Measurements from ENCODE around the gene CHD2.

CHD2 gene

DNA sequence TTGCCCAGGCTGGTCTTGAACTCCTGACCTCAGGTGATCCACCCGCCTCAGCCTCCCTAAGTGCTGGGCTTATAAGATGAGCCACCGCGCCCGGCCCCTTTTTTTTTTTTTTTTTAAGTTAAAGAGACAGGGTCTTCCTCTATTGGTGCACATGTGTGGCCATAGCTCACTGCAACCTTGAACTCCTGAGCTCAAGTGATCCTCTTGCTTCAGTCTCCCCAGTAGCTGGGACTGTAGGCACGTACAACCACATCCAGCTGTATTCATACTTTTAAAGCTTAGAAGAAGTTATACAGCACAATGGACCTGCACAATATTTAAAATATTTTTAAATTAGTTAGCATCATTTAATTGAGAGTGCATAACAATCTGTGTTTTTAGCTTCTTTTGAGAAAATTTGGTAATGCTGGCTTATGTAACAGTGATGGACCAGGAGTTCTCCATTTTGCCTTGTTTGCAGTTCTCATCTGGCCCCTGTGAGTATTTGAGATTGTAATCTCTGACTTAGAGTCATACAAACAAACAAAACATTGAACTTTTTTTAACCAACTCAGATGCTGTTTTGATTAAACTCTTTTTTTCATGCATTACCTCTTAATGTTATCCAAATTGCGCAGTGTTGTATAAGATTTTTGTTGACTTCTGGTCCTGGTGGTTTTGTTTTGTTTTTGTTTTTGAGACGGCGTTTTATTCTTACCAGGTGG lies 33.0 kb downstream of the CHD2 start:
- no peak overlapping the region for H2AFZ ChIP-seq (ENCODE audit: low read depth, low read length)
- H3K36me3 ChIP-seq (ENCODE audit: control insufficient read depth in 1 of 2, insufficient read depth in 2 of 2, low read depth in 1 of 2, low read length in 2 of 2) = peaks cover 28 to 90% of the 10 kb centered on the region in 2 experiments
- WGBS = 97% methylated on average over 6 of the region's 8 CpGs

GRCh38 chr15:92933831-92934230 lies 33.7 kb downstream of the CHD2 start:
- WGBS = no CpG with 5 or more reads among the region's 1 CpG
- no peak overlapping the region for H4K8ac ChIP-seq (ENCODE audit: low read length)

More for the DNA sequence above, 33.0 kb downstream of the CHD2 start:
- H3K4me2 ChIP-seq (ENCODE audit: low read length, poor library complexity, severe bottlenecking) = no peak overlapping the region
- H2BK5ac ChIP-seq (ENCODE audit: low read depth, low read length, poor library complexity, severe bottlenecking) = no peak overlapping the region
- no peak overlapping the region for H2BK12ac ChIP-seq (ENCODE audit: low read length in 2 of 2)
- no peak overlapping the region for H4K91ac ChIP-seq (ENCODE audit: low read length)
- no peak overlapping the region for H3K4ac ChIP-seq (ENCODE audit: low read depth in 1 of 2, low read length in 2 of 2)
- H3K79me1 ChIP-seq (replicated peaks; ENCODE audit: low read length, poor library complexity, severe bottlenecking) = peaks cover 4% of the 10 kb centered on the region
- H3K14ac ChIP-seq (ENCODE audit: low read length in 2 of 2) = no peak overlapping the region
- H2BK15ac ChIP-seq (ENCODE audit: low read depth, poor library complexity, severe bottlenecking) = no peak overlapping the region
- H3K27ac ChIP-seq (ENCODE audit: low read length, poor library complexity, severe bottlenecking) = no peak overlapping the region
- peaks cover 8% of the 10 kb centered on the region for H3K4me1 ChIP-seq (ENCODE audit: control insufficient read depth, insufficient read depth, low read depth, low read length)
- no peak overlapping the region for H3K9ac ChIP-seq (ENCODE audit: low read length)
- no peak overlapping the region for H4K8ac ChIP-seq (ENCODE audit: low read length)
- H3K18ac ChIP-seq (ENCODE audit: low read depth in 1 of 2, low read length in 2 of 2) = no peak overlapping the region
- H3K23ac ChIP-seq (ENCODE audit: low read length in 2 of 2) = no peak overlapping the region
- no peaks in the 10 kb centered on the region for H3K9me3 ChIP-seq (ENCODE audit: control insufficient read depth, low read length)
- H2AK5ac ChIP-seq (ENCODE audit: low read length, severe bottlenecking) = no peak overlapping the region
- H3K27me3 ChIP-seq (ENCODE audit: control insufficient read depth in 1 of 2, insufficient read depth in 1 of 2, low read length in 2 of 2) = no peaks in the 10 kb centered on the region
- no peak for DNase-seq
- no peak overlapping the region for H3K4me3 ChIP-seq (ENCODE audit: insufficient read depth in 1 of 2, low read depth in 1 of 2, low read length in 2 of 2)
- no peak overlapping the region for H2BK120ac ChIP-seq (ENCODE audit: low read depth, low read length)

GRCh38 chr15:92934716-92935115 lies 34.6 kb downstream of the CHD2 start:
- Histone ChIP-seq H3K9me3 (ENCODE audit: control insufficient read depth, low read length) (no peaks in the 10 kb centered on the region), H2BK12ac (ENCODE audit: low read length in 2 of 2) (no peak overlapping the region), H2AFZ (ENCODE audit: low read depth, low read length) (no peak overlapping the region), H3K4me3 (ENCODE audit: insufficient read depth in 1 of 2, low read depth in 1 of 2, low read length in 2 of 2) (no peak overlapping the region), H2AK5ac (ENCODE audit: low read length, severe bottlenecking) (no peak overlapping the region), H2BK120ac (ENCODE audit: low read depth, low read length) (no peak overlapping the region), H3K9ac (ENCODE audit: low read length) (no peak overlapping the region), H3K79me1 (replicated peaks; ENCODE audit: low read length, poor library complexity, severe bottlenecking) (peaks cover 7% of the 10 kb centered on the region), H3K23ac (ENCODE audit: low read length in 2 of 2) (no peak overlapping the region), H3K36me3 (ENCODE audit: control insufficient read depth in 1 of 2, insufficient read depth in 2 of 2, low read depth in 1 of 2, low read length in 2 of 2) (peaks cover 30 to 90% of the 10 kb centered on the region in 2 experiments), H3K4me2 (ENCODE audit: low read length, poor library complexity, severe bottlenecking) (no peak overlapping the region), H3K18ac (ENCODE audit: low read depth in 1 of 2, low read length in 2 of 2) (no peak overlapping the region), H2BK5ac (ENCODE audit: low read depth, low read length, poor library complexity, severe bottlenecking) (no peak overlapping the region), H3K4me1 (ENCODE audit: control insufficient read depth, insufficient read depth, low read depth, low read length) (peaks cover 8% of the 10 kb centered on the region), H4K91ac (ENCODE audit: low read length) (no peak overlapping the region), H3K14ac (ENCODE audit: low read length in 2 of 2) (no peak overlapping the region), H3K27me3 (ENCODE audit: control insufficient read depth in 1 of 2, insufficient read depth in 1 of 2, low read length in 2 of 2) (no peaks in the 10 kb centered on the region), H3K4ac (ENCODE audit: low read depth in 1 of 2, low read length in 2 of 2) (no peak overlapping the region), H4K8ac (ENCODE audit: low read length) (no peak overlapping the region), H2BK15ac (ENCODE audit: low read depth, poor library complexity, severe bottlenecking) (no peak overlapping the region), H3K27ac (ENCODE audit: low read length, poor library complexity, severe bottlenecking) (no peak overlapping the region)
- DNase-seq = no peak
- 89% methylated on average over 6 of the region's 6 CpGs for WGBS

More at GRCh38 chr15:92933831-92934230, 33.7 kb downstream of the CHD2 start:
- no peak overlapping the region for H2BK120ac ChIP-seq (ENCODE audit: low read depth, low read length)
- H3K4ac ChIP-seq (ENCODE audit: low read depth in 1 of 2, low read length in 2 of 2) = no peak overlapping the region
- H4K91ac ChIP-seq (ENCODE audit: low read length) = no peak overlapping the region
- H3K4me3 ChIP-seq (ENCODE audit: insufficient read depth in 1 of 2, low read depth in 1 of 2, low read length in 2 of 2) = no peak overlapping the region
- no peak for DNase-seq
- H2BK15ac ChIP-seq (ENCODE audit: low read depth, poor library complexity, severe bottlenecking) = no peak overlapping the region
- H3K4me2 ChIP-seq (ENCODE audit: low read length, poor library complexity, severe bottlenecking) = no peak overlapping the region
- H2BK12ac ChIP-seq (ENCODE audit: low read length in 2 of 2) = no peak overlapping the region
- H3K18ac ChIP-seq (ENCODE audit: low read depth in 1 of 2, low read length in 2 of 2) = peak overlapping the region in 1 of 2 experiments; percentile 48
- no peak overlapping the region for H2AFZ ChIP-seq (ENCODE audit: low read depth, low read length)
- H2BK5ac ChIP-seq (ENCODE audit: low read depth, low read length, poor library complexity, severe bottlenecking) = no peak overlapping the region
- H3K27ac ChIP-seq (ENCODE audit: low read length, poor library complexity, severe bottlenecking) = no peak overlapping the region
- H3K9me3 ChIP-seq (ENCODE audit: control insufficient read depth, low read length) = no peaks in the 10 kb centered on the region
- no peak overlapping the region for H2AK5ac ChIP-seq (ENCODE audit: low read length, severe bottlenecking)
- peaks cover 28 to 90% of the 10 kb centered on the region in 2 experiments for H3K36me3 ChIP-seq (ENCODE audit: control insufficient read depth in 1 of 2, insufficient read depth in 2 of 2, low read depth in 1 of 2, low read length in 2 of 2)
- peaks cover 4% of the 10 kb centered on the region for H3K79me1 ChIP-seq (replicated peaks; ENCODE audit: low read length, poor library complexity, severe bottlenecking)
- peaks cover 8% of the 10 kb centered on the region for H3K4me1 ChIP-seq (ENCODE audit: control insufficient read depth, insufficient read depth, low read depth, low read length)
- no peak overlapping the region for H3K9ac ChIP-seq (ENCODE audit: low read length)
- H3K23ac ChIP-seq (ENCODE audit: low read length in 2 of 2) = no peak overlapping the region
- H3K27me3 ChIP-seq (ENCODE audit: control insufficient read depth in 1 of 2, insufficient read depth in 1 of 2, low read length in 2 of 2) = no peaks in the 10 kb centered on the region
- no peak overlapping the region for H3K14ac ChIP-seq (ENCODE audit: low read length in 2 of 2)

DNA sequence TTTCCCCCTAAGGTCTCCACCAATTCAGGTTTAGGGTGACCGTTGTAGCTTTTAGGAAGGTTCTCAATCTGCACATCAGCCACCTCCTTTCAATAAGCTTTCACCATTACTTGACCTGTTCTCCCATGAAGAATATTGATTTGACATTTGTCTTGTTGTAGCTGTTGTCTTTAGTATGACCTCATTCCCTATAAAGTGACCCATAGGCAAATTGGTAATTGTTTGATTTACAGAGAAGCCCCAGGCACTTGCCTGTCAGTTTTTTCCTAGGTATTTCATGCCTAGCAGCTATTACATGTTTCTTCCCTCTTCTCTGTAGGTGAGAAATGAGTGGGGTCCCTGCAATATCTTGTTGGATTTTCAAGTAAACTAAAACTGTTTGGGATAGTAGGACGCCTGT lies 36.0 kb downstream of the CHD2 start:
- Histone ChIP-seq H3K18ac (ENCODE audit: low read depth in 1 of 2, low read length in 2 of 2) (no peak overlapping the region), H2BK5ac (ENCODE audit: low read depth, low read length, poor library complexity, severe bottlenecking) (no peak overlapping the region), H3K27ac (ENCODE audit: low read length, poor library complexity, severe bottlenecking) (no peak overlapping the region), H2BK12ac (ENCODE audit: low read length in 2 of 2) (no peak overlapping the region), H3K79me1 (replicated peaks; ENCODE audit: low read length, poor library complexity, severe bottlenecking) (peaks cover 7% of the 10 kb centered on the region), H2BK15ac (ENCODE audit: low read depth, poor library complexity, severe bottlenecking) (no peak overlapping the region), H2AFZ (ENCODE audit: low read depth, low read length) (no peak overlapping the region), H3K4me2 (ENCODE audit: low read length, poor library complexity, severe bottlenecking) (no peak overlapping the region), H3K36me3 (ENCODE audit: control insufficient read depth in 1 of 2, insufficient read depth in 2 of 2, low read depth in 1 of 2, low read length in 2 of 2) (peaks cover 34 to 87% of the 10 kb centered on the region in 2 experiments), H2BK120ac (ENCODE audit: low read depth, low read length) (no peak overlapping the region), H3K14ac (ENCODE audit: low read length in 2 of 2) (no peak overlapping the region), H3K27me3 (ENCODE audit: control insufficient read depth in 1 of 2, insufficient read depth in 1 of 2, low read length in 2 of 2) (no peaks in the 10 kb centered on the region), H3K4me3 (ENCODE audit: insufficient read depth in 1 of 2, low read depth in 1 of 2, low read length in 2 of 2) (no peak overlapping the region), H2AK5ac (ENCODE audit: low read length, severe bottlenecking) (no peak overlapping the region), H4K8ac (ENCODE audit: low read length) (no peak overlapping the region), H4K91ac (ENCODE audit: low read length) (no peak overlapping the region), H3K9me3 (ENCODE audit: control insufficient read depth, low read length) (no peaks in the 10 kb centered on the region), H3K9ac (ENCODE audit: low read length) (no peak overlapping the region), H3K4ac (ENCODE audit: low read depth in 1 of 2, low read length in 2 of 2) (no peak overlapping the region), H3K23ac (ENCODE audit: low read length in 2 of 2) (no peak overlapping the region), H3K4me1 (ENCODE audit: control insufficient read depth, insufficient read depth, low read depth, low read length) (peaks cover 6% of the 10 kb centered on the region)
- DNase-seq = no peak
- WGBS = 100% methylated on average over 1 of the region's 2 CpGs

All from mesenchymal stem cell (in vitro differentiated cells and primary cell).